GM21786 (cell line): ENCODE results near the gene NTNG1.

Experiments used
- ATAC-seq: cut with Tn5 transposase; IDR thresholded peaks from one replicate; pipeline ENCODE4 v1.9.1; 2021; ENCODE audit not compliant: unreplicated experiment

NTNG1 gene

GRCh38 chr1:107254306-107254705 lies 113.5 kb downstream of the NTNG1 start:
- no peak for ATAC-seq

GRCh38 chr1:107255469-107255868 lies 114.6 kb downstream of the NTNG1 start:
- no peak for ATAC-seq

GRCh38 chr1:107262467-107263286 lies 121.8 kb downstream of the NTNG1 start:
- no peak for ATAC-seq

DNA sequence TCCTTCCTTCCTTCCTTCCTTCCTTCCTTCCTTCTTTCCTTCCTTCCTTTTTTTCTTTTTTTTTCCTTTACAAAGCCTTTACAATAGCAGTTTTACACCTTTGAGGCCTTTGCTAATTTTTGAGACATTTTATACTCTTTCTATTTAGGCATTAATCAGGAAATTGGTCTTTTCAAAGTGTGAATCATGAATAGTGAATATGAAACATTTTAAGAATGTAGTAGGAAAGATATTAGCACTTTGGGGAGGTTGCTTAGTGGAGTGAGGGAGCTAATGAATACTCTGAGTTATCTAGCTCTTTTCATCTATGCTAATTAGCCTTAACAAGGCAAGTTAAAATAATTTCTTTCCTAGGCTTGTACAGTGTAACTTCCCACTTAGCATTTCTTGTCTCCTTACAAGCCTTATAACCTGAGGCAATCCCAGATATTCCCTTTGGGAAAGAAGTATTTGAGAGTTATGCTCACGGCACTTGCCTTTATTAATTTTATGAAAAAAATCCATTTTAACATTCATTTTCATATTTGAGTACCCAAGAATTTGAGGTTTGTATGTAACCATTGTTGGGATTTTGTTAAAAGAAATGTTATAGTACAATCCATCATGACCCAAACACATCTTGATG lies 122.6 kb downstream of the NTNG1 start:
- ATAC-seq = no peak

GRCh38 chr1:107264007-107264406 lies 123.2 kb downstream of the NTNG1 start:
- ATAC-seq = no peak

- ATAC-seq = no peak
Observed at GRCh38 chr1:107264561-107264960, 123.7 kb downstream of the NTNG1 start.

- ATAC-seq = no peak
Observed at GRCh38 chr1:107267489-107267888, 126.7 kb downstream of the NTNG1 start.

DNA sequence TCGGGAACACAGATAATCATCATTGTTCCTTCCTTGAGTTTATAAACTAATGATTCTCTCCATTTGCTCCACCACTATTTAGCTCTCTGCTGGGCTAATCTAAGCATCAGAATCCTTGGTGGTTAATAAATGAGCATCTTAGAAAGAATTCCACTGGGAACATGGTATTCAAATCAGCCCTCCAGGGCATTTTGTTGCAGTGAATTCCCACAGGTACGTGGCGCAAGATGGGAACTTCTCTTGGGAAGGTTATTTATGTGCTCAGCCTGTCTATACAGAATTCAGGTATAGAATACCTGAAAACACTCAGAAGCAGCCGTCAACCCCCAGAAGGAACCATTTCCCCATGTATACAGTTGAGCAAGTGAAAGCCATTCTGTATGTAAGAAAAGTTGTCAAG lies 131.5 kb downstream of the NTNG1 start:
- no peak for ATAC-seq

DNA sequence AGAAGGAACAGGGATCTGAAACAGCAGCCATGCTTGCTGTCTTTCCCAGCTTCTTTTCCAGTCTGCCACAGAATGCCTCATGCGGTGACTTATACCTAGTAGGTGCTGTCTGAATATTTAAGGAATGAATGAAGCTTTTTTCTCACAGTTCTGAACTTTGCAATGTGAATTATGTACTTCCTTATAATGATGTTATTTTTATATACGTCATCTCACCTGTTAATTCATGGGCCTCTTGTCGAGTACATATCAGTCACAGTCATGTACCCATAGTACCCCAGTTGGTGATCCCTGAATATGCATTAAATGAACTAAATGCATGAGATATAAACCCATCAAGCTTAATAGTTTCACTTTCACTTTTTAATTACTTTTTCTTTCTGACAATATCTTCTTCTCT lies 132.7 kb downstream of the NTNG1 start:
- ATAC-seq = no peak

- no peak for ATAC-seq
Observed at GRCh38 chr1:107274227-107274626, 133.4 kb downstream of the NTNG1 start.

DNA sequence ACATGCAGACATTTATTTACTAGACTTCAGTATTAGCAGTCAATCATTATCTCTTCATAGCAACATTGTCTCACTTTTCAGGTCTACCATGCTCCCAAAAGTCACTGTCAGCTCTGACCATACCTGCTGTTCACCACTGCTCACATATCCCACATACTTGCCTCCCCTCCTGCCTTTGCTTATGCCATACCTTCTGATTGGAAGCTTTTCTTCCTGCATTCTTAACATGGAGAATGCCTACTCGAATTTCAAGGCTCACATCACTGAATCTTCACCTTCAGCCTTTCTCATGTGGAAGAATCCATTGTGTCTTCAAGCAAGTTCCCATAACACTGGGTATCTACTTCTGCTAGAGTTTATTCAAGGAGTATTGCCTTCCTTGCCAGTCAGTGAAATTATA lies 135.4 kb downstream of the NTNG1 start:
- no peak for ATAC-seq

DNA sequence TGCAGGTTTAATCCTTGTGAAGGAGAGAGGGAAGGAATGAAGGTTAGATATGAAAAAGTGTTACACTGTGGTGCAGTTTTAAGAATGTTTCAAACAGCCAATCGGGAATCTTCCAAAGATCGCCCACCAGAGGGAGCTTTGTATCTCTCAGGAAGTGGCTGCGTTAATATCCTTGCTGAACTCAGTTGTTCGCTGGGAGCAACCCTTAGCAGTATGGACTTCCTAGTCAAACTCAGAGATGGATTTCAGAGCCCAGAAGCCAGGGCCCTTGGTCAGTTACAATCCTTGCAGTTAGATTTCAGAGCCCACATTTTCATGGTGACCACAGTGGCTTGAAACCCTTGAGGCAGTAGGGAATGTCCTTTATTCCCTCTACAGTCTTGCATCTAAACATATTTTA lies 136.2 kb downstream of the NTNG1 start:
- no peak for ATAC-seq

GRCh38 chr1:107286125-107286524 lies 145.3 kb downstream of the NTNG1 start:
- no peak for ATAC-seq

GRCh38 chr1:107291987-107292386 lies 151.1 kb downstream of the NTNG1 start:
- ATAC-seq = no peak

- ATAC-seq = no peak
Observed at GRCh38 chr1:107293901-107294613, 153.2 kb downstream of the NTNG1 start.

DNA sequence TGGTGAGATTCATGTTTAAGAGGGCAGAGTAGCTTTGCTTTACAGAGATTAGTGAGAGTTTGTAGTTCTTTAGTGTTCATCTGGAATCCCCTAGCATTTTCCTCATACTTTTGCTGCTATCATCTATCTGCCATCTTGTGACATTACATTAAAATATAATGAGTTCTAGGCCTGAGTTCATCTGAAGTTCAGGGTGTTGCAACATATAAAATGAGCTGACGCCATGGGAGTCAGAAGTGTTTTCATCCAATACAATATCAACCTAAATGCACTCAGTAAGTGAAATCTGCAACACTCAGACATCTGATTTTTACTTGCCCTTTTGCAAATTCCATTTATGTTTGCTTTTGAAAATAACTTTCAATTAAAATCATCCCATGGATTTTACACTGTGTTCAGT lies 153.8 kb downstream of the NTNG1 start:
- ATAC-seq = no peak

- ATAC-seq = no peak
Observed at GRCh38 chr1:107297681-107298080, 156.8 kb downstream of the NTNG1 start.

- ATAC-seq = no peak
Observed at GRCh38 chr1:107298526-107298925, 157.7 kb downstream of the NTNG1 start.

- ATAC-seq = no peak
Observed at GRCh38 chr1:107299521-107299920, 158.7 kb downstream of the NTNG1 start.

DNA sequence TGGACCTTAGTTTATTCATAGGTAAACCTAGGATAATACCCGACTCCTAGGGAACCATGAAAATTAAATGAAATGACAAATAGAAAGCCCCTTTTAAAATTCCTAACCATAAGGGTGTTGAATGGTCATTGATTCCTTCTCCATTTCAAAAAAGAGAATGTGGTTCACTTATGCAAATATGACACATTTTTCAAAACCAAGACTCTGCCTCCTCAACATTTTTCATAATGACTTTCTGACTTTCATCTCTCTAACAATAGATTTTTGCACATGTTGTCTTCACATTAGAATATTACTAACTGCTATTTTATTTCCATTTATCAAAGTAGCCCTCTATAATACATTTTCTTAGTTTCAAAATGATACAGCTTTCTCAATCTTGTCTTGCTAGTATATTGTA lies 169.1 kb downstream of the NTNG1 start:
- ATAC-seq = no peak

DNA sequence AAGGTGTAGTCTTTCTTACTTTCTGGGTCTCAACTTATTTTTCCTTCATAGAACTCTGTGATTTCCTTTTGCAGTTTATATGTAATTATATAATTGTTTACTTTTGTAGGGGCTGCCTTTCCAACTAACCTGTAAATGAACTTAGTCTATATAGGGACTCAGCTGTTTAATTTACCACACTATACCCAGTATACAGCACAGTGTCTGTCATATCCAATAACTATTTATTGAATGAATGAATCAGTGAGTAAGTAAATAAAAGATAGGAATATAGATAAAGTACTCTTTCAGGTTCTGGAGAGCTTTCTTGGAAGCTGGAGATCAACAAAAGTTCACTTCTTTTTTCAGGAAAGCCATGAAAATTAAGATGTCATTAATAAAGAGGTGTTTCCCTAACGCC lies 174.8 kb downstream of the NTNG1 start:
- ATAC-seq = no peak

DNA sequence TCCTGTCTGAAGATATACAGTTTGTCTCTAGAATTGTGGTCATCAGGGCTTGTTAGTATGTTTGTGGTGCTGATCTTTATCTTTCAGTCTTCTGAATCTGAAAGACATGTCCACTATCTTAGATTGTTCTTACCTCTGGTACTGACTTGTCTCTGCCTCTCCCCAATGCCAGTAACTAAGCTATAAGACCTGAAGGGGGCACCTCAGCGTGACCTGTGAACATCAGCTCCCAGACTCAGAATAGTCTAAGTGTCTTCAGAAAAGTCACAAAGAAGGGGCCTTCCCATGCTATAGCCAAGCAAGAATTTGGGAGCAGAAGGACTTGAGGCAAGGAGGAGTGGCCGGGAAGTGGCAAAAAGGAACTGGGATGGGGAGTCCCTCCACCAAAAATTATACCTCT lies 178.1 kb downstream of the NTNG1 start:
- ATAC-seq = no peak
